H7 (cell line): ENCODE measurements around the gene ANKS3. TPM values are rescaled to one million over a fixed set of nuclear protein-coding genes. Genes with fewer than 3 reads are reported as not detected.
"Not testable (repeated sequence)": the region's sequence is repeated elsewhere in the genome, so short reads cannot be mapped to it uniquely, and the experiment has no call there.

Experiments used
- DNase-seq: peaks from one replicate; pipeline ENCODE4 v3.0.0; 2012
- H3K27me3 ChIP-seq: 2 replicates; pipeline ENCODE4 v1.6.0; 2011; ENCODE audit warnings: mild to moderate bottlenecking, low read length; ENCODE audit not compliant: control insufficient read depth, insufficient read depth
- H3K36me3 ChIP-seq: replicated peaks from 2 replicates; pipeline ENCODE4 v1.5.1; 2011; ENCODE audit warnings: low read length; ENCODE audit not compliant: control insufficient read depth, insufficient read depth
- H3K4me3 ChIP-seq: 2 replicates; pipeline ENCODE4 v1.5.1; 2011; ENCODE audit warnings: low read depth, mild to moderate bottlenecking, control low read depth, low read length, moderate library complexity; ENCODE audit not compliant: insufficient read depth
- total RNA-seq: library from RNA; depleted of rRNA; stranded (reverse); fragments of >200 nt; shearing (Covaris generic); gene quantifications from 2 replicates; pipeline ENCODE4 v1.2.3, GENCODE V29; 2014

The ANKS3 gene
- total RNA-seq, 1 experiment from 2014 or later: 19.5 TPM

- Histone ChIP-seq H3K36me3 (peaks cover 9% of the 10 kb centered on the region), H3K27me3 (no peaks in the 10 kb centered on the region), H3K4me3 (no peak overlapping the region)
- peak; percentile 67 for DNase-seq
Observed at GRCh38 chr16:4656695-4657686, 77.1 kb downstream of the ANKS3 start.

DNA sequence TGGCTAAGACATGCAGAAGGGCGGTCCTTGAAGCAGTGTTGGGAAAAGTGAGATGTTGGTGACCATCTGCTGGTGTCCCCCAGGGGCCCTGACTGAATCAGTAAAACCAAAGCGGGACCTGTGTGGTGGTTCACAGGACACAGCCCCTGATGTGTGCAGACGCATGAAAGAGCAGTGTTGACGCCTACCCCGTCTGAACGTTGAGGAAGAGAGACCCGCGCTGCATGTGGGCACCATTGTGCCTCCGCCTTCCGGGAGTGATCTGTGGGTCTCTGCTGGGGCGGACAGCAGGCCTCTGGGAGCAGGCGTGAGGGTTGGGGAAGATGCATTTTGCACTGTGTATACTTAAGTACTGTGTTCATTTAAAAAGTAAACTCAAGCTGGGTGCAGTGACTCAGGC is 77.8 kb downstream of the ANKS3 start:
- Histone ChIP-seq H3K27me3 (no peaks in the 10 kb centered on the region), H3K4me3 (no peak overlapping the region), H3K36me3 (peaks cover 9% of the 10 kb centered on the region)
- no peak for DNase-seq

- H3K27me3 ChIP-seq: no peaks in the 10 kb centered on the region
- H3K4me3 ChIP-seq: no peak overlapping the region
- DNase-seq: no peak
- peaks cover 9% of the 10 kb centered on the region for H3K36me3 ChIP-seq
Observed at GRCh38 chr16:4655801-4656200, 78.3 kb downstream of the ANKS3 start.

GRCh38 chr16:4654964-4655590 is 79.0 kb downstream of the ANKS3 start:
- Histone ChIP-seq H3K4me3 (no peak overlapping the region), H3K27me3 (no peaks in the 10 kb centered on the region), H3K36me3 (peaks cover 8% of the 10 kb centered on the region)
- DNase-seq: no peak

- H3K36me3 ChIP-seq: peaks cover 7% of the 10 kb centered on the region
- H3K27me3 ChIP-seq: no peaks in the 10 kb centered on the region
- no peak overlapping the region for H3K4me3 ChIP-seq
- DNase-seq: no peak
Observed at GRCh38 chr16:4654011-4654963, 79.8 kb downstream of the ANKS3 start.

DNA sequence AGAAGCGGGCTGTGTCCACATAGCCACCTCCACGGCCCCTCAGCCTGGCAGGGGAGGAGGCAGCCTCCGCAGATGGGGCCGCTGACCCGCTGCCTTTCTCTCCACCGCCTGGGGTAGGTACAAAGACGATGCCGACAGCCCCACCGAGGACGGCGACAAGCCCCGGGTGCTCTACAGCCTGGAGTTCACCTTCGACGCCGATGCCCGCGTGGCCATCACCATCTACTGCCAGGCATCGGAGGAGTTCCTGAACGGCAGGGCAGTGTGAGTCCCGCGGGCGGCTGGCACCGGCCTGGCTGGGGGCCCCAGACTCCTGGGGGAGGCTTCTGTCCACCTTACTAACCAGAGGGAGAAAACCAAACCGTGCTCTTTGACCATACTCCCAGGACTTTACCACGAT is 81.5 kb downstream of the ANKS3 start:
- DNase-seq: no peak
- Histone ChIP-seq H3K36me3 (peaks cover 7% of the 10 kb centered on the region), H3K4me3 (no peak overlapping the region), H3K27me3 (no peaks in the 10 kb centered on the region)

GRCh38 chr16:4651827-4652226 is 82.2 kb downstream of the ANKS3 start:
- DNase-seq: no peak
- Histone ChIP-seq H3K4me3 (no peak overlapping the region), H3K27me3 (no peaks in the 10 kb centered on the region), H3K36me3 (peaks cover 5% of the 10 kb centered on the region)

- peak; percentile 98 for DNase-seq
- not testable (repeated sequence) for H3K27me3 ChIP-seq, H3K36me3 ChIP-seq, H3K4me3 ChIP-seq
Observed at GRCh38 chr16:4650443-4651074, 83.5 kb downstream of the ANKS3 start.

DNA sequence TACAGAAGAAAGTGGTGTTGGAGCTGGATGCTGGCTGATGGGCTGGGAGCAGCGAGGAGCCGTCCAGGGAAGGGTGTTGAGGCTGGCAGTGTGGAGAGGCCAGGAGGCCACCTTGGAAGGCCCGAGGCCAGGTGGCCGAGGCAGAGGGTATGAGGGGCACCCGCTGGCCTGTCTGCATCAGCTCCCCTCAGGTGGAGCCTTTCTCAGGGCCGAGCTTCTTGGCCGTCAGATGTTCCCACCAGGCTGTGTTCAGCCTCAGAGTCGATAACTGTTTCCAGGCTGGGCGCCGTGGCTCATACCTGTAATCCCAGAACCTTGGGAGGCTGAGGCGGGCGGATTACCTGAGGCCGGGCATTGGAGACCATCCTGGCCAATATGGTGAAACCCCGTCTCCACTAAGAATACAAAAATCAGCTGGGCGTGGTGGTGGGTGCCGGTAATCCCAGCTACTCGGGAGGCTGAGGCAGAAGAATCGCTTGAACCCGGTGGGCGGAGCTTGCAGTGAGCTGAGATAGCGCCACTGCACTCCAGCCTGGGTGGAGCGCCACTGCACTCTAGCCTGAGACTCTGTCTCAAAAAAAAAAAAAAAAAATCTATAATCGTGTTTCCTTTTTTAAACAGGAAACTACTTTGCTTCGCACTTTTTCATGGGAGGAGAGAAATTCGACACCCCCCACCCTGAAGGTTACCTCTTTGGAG is 84.2 kb downstream of the ANKS3 start:
- DNase-seq: no peak

DNA sequence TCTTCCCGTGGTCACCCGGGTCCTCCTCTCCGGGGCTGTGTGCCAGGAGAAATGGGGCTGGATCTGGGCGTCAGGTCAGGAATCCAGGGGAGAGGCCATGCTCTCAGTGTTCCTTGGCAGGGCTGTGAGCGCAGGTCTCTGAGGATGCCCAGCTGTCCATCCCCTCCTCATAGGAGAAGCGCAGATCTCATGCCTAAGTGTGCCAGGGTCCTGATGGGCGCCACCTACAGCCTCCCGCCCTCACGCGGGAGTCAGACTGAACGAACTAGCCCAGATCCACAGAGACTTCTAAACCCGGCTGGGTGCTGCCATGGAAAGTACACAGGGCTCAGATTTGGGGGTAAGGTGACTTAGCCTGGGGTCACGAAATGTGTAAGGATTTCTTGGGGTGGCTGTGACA is 85.2 kb downstream of the ANKS3 start:
- Histone ChIP-seq H3K4me3 (no peak overlapping the region), H3K27me3 (no peaks in the 10 kb centered on the region), H3K36me3 (peaks cover 2% of the 10 kb centered on the region)
- DNase-seq: no peak

More for the DNA sequence above, 84.2 kb downstream of the ANKS3 start:
- Histone ChIP-seq H3K4me3 (no peak overlapping the region), H3K27me3 (no peaks in the 10 kb centered on the region), H3K36me3 (peaks cover 3% of the 10 kb centered on the region)

- Histone ChIP-seq H3K27me3 (no peaks in the 10 kb centered on the region), H3K36me3 (no peaks in the 10 kb centered on the region; the same call in 1 of the 2 replicates), H3K4me3 (no peak overlapping the region)
- DNase-seq: no peak
Observed at GRCh38 chr16:4647644-4647980, 86.5 kb downstream of the ANKS3 start.

GRCh38 chr16:4646773-4647643 is 87.1 kb downstream of the ANKS3 start:
- DNase-seq: no peak
- no peaks in the 10 kb centered on the region for H3K27me3 ChIP-seq
- H3K4me3 ChIP-seq: no peak overlapping the region
- H3K36me3 ChIP-seq: no peaks in the 10 kb centered on the region; the same call in 1 of the 2 replicates
